Measurements from ENCODE around the gene QRICH2.
"Not testable (repeated sequence)": the region's sequence is repeated elsewhere in the genome, so short reads cannot be mapped to it uniquely, and the experiment has no call there.

Gene QRICH2

GRCh38 chr17:76264755-76265623 is 43.1 kb downstream of the QRICH2 start, which contains the start of gene UBALD2:
TSS of gene UBALD2 (plus strand) at chr17:76265348. CDS start at chr17:76265506, 158 bp downstream.
- DNase-seq, result peak; percentile 95

- DNase-seq, result no peak
These were observed 43.7 kb downstream of the QRICH2 start for GRCh38 chr17:76264425-76264754.

GRCh38 chr17:76263896-76264295 is 44.2 kb downstream of the QRICH2 start:
- DNase-seq, result no peak

- no peak for DNase-seq
These were observed 45.2 kb downstream of the QRICH2 start for GRCh38 chr17:76262732-76263344.

- DNase-seq, result no peak
These were observed 46.5 kb downstream of the QRICH2 start for GRCh38 chr17:76261421-76262215.

GRCh38 chr17:76260669-76261068 is 47.4 kb downstream of the QRICH2 start:
- DNase-seq, result no peak

- no peak for DNase-seq
These were observed 47.9 kb downstream of the QRICH2 start for GRCh38 chr17:76260220-76260619.

GRCh38 chr17:76256430-76257050 is 51.5 kb downstream of the QRICH2 start:
- not testable (repeated sequence) for DNase-seq

GRCh38 chr17:76255801-76256429 is 52.2 kb downstream of the QRICH2 start:
- DNase-seq, result no peak

- no peak for DNase-seq
These were observed 53.8 kb downstream of the QRICH2 start for GRCh38 chr17:76254275-76254674.

GRCh38 chr17:76253841-76254240 is 54.2 kb downstream of the QRICH2 start:
- DNase-seq, result no peak

GRCh38 chr17:76252967-76253766 is 54.9 kb downstream of the QRICH2 start:
- DNase-seq, result not testable (repeated sequence)

- no peak for DNase-seq
These were observed 55.8 kb downstream of the QRICH2 start for GRCh38 chr17:76252040-76252954.

GRCh38 chr17:76251478-76252039 is 56.5 kb downstream of the QRICH2 start:
- DNase-seq, result no peak

- no peak for DNase-seq
These were observed 57.9 kb downstream of the QRICH2 start for GRCh38 chr17:76250141-76250540.

- DNase-seq, result no peak
These were observed 59.9 kb downstream of the QRICH2 start for GRCh38 chr17:76248013-76248782.

GRCh38 chr17:76247304-76247703 is 60.8 kb downstream of the QRICH2 start:
- no peak for DNase-seq

GRCh38 chr17:76246080-76247066 is 61.7 kb downstream of the QRICH2 start:
- no peak for DNase-seq

All from cortex of kidney (tissue), 1 donor.